Endothelial cell of umbilical vein (primary cell): Measurements from ENCODE around the gene AFF4.

Experiments
- EZH2 ChIP-seq: IDR thresholded peaks from 2 replicates; pipeline ENCODE4 v1.6.1; 2012; ENCODE audit warnings: borderline replicate concordance, low read depth, mild to moderate bottlenecking, moderate library complexity, low read length, inconsistent platforms; ENCODE audit not compliant: severe bottlenecking
- FOS ChIP-seq: IDR thresholded peaks from 2 replicates; pipeline ENCODE4 v1.6.1; 2011; ENCODE audit warnings: mild to moderate bottlenecking, low read length, moderate library complexity, borderline replicate concordance; ENCODE audit not compliant: insufficient read depth
- GATA2 ChIP-seq: IDR thresholded peaks from 2 replicates; pipeline ENCODE4 v1.7.0; 2011; ENCODE audit warnings: low read depth, mild to moderate bottlenecking, moderate library complexity, mixed read lengths, low read length; ENCODE audit not compliant: insufficient read length, insufficient read depth
- JUN ChIP-seq: IDR thresholded peaks from 2 replicates; pipeline ENCODE4 v1.6.1; 2011; ENCODE audit warnings: borderline replicate concordance, low read depth; ENCODE audit not compliant: insufficient read length, insufficient read depth
- MYC ChIP-seq: IDR thresholded peaks from one replicate; pipeline ENCODE4 v1.6.1; 2011; ENCODE audit warnings: mild to moderate bottlenecking, low read depth, low read length
- POLR2A ChIP-seq: IDR thresholded peaks from 2 replicates; pipeline ENCODE4 v1.6.1; 2012; ENCODE audit warnings: low read depth, mild to moderate bottlenecking, control low read depth, low read length
- POLR2AphosphoS5 ChIP-seq: IDR thresholded peaks from 2 replicates; pipeline ENCODE4 v1.6.1; 2012; ENCODE audit warnings: low read depth, mild to moderate bottlenecking, control low read depth, low read length, moderate library complexity; ENCODE audit not compliant: insufficient read depth
- TF ChIP-seq, protein P1 (sequence below), 2 donors: IDR thresholded peaks; 1 replicate in 1 of 2; 2 replicates in 1 of 2; pipeline ENCODE4 v1.5.1; 2011; ENCODE audit warnings: low read length in 2 of 2, mild to moderate bottlenecking in 2 of 2, moderate library complexity in 2 of 2, control low read depth in 1 of 2, inconsistent platforms in 1 of 2, low read depth in 1 of 2; ENCODE audit not compliant: insufficient read depth in 1 of 2; ENCODE audit errors: extremely low read depth in 1 of 2
- TF ChIP-seq, protein P2 (sequence below): IDR thresholded peaks from 2 replicates; pipeline ENCODE4 v1.6.1; 2011; ENCODE audit not compliant: insufficient read depth, insufficient read length

DNA sequence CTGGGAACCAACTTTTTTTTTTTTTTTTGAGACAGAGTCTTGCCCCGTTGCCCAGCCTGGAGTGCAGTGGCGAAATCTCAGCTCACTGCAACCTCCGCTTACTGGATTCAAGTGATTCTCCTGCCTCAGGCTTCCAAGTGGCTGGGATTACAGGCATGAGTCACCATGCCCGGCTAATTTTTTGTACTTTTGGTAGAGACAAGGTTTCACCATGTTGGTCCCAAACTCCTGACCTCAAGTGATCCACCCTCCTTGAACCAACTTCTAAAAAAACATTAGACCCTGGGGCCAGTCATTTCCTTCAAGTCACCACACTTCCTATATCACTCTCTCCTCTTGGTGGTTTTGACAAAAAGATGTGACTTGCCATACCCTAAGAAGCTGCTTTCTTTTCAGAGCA is 122.1 kb downstream of the AFF4 start:
- TF ChIP-seq, protein P1, sequence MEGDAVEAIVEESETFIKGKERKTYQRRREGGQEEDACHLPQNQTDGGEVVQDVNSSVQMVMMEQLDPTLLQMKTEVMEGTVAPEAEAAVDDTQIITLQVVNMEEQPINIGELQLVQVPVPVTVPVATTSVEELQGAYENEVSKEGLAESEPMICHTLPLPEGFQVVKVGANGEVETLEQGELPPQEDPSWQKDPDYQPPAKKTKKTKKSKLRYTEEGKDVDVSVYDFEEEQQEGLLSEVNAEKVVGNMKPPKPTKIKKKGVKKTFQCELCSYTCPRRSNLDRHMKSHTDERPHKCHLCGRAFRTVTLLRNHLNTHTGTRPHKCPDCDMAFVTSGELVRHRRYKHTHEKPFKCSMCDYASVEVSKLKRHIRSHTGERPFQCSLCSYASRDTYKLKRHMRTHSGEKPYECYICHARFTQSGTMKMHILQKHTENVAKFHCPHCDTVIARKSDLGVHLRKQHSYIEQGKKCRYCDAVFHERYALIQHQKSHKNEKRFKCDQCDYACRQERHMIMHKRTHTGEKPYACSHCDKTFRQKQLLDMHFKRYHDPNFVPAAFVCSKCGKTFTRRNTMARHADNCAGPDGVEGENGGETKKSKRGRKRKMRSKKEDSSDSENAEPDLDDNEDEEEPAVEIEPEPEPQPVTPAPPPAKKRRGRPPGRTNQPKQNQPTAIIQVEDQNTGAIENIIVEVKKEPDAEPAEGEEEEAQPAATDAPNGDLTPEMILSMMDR (IDR thresholded peaks at IDR 0.05; ENCODE audit: extremely low read depth in 1 of 2, insufficient read depth in 1 of 2, low read depth in 1 of 2, low read length in 2 of 2) = no peak
- TF ChIP-seq EZH2 (no peak), GATA2 (no peak), POLR2A (no peak), POLR2AphosphoS5 (no peak), FOS (no peak), MYC (no peak), JUN (no peak)
- TF ChIP-seq, protein P2, sequence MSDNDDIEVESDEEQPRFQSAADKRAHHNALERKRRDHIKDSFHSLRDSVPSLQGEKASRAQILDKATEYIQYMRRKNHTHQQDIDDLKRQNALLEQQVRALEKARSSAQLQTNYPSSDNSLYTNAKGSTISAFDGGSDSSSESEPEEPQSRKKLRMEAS = no peak
